ENCODE data around the gene E2F4. TPM values are rescaled to one million over a fixed set of nuclear protein-coding genes. Genes with fewer than 3 reads are reported as not detected.

The E2F4 gene
- total and polyA plus RNA-seq, 2 of the 13 experiments (the other 11 are each of a cell fraction or from before 2014, with no cell fraction given), result 84.8 to 91.2 TPM

DNA sequence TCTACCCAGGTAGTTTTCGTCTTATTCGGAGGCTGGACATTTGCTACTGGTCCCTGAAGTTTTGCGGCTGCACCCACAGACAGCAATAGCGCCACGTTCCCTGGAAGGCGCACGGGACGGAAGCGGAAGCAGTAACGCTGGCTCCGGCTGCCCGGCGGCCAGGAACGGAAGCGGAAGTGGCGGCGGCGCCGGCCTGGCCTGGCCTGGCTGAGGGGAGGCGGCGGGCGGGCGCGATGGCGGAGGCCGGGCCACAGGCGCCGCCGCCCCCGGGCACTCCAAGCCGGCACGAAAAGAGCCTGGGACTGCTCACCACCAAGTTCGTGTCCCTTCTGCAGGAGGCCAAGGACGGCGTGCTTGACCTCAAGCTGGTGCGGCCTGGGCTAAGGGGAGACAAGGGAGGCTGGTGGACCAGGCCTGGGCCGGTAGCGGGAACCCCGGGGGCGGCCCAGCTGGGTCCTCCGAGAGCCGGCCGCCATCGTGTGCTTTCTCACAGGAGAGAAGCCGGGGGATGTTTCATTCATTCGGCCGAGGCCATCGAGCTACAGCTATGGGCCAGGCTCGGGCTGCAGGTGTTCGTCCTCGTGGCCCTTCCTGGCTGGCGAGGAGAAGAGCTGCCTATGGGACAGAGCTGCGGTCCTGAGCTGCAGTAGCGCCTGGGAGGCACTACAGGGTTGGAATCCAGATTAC is at the start of gene E2F4 (continued):
- TF ChIP-seq, protein P1, sequence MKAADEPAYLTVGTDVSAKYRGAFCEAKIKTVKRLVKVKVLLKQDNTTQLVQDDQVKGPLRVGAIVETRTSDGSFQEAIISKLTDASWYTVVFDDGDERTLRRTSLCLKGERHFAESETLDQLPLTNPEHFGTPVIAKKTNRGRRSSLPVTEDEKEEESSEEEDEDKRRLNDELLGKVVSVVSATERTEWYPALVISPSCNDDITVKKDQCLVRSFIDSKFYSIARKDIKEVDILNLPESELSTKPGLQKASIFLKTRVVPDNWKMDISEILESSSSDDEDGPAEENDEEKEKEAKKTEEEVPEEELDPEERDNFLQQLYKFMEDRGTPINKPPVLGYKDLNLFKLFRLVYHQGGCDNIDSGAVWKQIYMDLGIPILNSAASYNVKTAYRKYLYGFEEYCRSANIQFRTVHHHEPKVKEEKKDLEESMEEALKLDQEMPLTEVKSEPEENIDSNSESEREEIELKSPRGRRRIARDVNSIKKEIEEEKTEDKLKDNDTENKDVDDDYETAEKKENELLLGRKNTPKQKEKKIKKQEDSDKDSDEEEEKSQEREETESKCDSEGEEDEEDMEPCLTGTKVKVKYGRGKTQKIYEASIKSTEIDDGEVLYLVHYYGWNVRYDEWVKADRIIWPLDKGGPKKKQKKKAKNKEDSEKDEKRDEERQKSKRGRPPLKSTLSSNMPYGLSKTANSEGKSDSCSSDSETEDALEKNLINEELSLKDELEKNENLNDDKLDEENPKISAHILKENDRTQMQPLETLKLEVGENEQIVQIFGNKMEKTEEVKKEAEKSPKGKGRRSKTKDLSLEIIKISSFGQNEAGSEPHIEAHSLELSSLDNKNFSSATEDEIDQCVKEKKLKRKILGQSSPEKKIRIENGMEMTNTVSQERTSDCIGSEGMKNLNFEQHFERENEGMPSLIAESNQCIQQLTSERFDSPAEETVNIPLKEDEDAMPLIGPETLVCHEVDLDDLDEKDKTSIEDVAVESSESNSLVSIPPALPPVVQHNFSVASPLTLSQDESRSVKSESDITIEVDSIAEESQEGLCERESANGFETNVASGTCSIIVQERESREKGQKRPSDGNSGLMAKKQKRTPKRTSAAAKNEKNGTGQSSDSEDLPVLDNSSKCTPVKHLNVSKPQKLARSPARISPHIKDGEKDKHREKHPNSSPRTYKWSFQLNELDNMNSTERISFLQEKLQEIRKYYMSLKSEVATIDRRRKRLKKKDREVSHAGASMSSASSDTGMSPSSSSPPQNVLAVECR (CRISPR knock-in tag; IDR thresholded peaks at IDR 0.05; ENCODE audit: borderline replicate concordance), result peak; percentile 93
- TF ChIP-seq RBFOX2 (IDR thresholded peaks at IDR 0.05; ENCODE audit: low read depth, low read length), result peak; percentile 95
- no peak for TF ChIP-seq NCOA5 (CRISPR knock-in tag; IDR thresholded peaks at IDR 0.05)
- TF ChIP-seq ZNF530 (CRISPR knock-in tag; IDR thresholded peaks at IDR 0.05; ENCODE audit: low read depth), result no peak
- TF ChIP-seq SALL2 (CRISPR knock-in tag; IDR thresholded peaks at IDR 0.05), result peak; percentile 95
- TF ChIP-seq, protein P2, sequence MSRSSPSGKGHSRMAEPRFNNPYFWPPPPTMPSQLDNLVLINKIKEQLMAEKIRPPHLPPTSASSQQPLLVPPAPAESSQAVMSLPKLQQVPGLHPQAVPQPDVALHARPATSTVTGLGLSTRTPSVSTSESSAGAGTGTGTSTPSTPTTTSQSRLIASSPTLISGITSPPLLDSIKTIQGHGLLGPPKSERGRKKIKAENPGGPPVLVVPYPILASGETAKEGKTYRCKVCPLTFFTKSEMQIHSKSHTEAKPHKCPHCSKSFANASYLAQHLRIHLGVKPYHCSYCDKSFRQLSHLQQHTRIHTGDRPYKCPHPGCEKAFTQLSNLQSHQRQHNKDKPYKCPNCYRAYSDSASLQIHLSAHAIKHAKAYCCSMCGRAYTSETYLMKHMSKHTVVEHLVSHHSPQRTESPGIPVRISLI (CRISPR knock-in tag; IDR thresholded peaks at IDR 0.05; ENCODE audit: borderline replicate concordance), result no peak
- TF ChIP-seq RNF2 (conservative IDR thresholded peaks at IDR 0.05; ENCODE audit: low read depth), result peak; percentile 86
- TF ChIP-seq MED1 (CRISPR knock-in tag; IDR thresholded peaks at IDR 0.05), result peak; percentile 79
- no peak for TF ChIP-seq RFXANK (CRISPR knock-in tag; IDR thresholded peaks at IDR 0.05)
- 0 out of 2 replicates have a peak, but pooled peaks have one; percentile 32 for TF ChIP-seq SMAD3 (CRISPR knock-in tag; IDR thresholded peaks at IDR 0.05)
- peak; percentile 51; the same call in 1 of the 2 replicates for TF ChIP-seq SP4 (CRISPR knock-in tag; IDR thresholded peaks at IDR 0.05)
- TF ChIP-seq, protein P3, sequence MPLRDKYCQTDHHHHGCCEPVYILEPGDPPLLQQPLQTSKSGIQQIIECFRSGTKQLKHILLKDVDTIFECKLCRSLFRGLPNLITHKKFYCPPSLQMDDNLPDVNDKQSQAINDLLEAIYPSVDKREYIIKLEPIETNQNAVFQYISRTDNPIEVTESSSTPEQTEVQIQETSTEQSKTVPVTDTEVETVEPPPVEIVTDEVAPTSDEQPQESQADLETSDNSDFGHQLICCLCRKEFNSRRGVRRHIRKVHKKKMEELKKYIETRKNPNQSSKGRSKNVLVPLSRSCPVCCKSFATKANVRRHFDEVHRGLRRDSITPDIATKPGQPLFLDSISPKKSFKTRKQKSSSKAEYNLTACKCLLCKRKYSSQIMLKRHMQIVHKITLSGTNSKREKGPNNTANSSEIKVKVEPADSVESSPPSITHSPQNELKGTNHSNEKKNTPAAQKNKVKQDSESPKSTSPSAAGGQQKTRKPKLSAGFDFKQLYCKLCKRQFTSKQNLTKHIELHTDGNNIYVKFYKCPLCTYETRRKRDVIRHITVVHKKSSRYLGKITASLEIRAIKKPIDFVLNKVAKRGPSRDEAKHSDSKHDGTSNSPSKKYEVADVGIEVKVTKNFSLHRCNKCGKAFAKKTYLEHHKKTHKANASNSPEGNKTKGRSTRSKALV (CRISPR knock-in tag; IDR thresholded peaks at IDR 0.05), result peak; percentile 83
- peak; percentile 72; the same call in 1 of the 2 replicates for TF ChIP-seq EZH2 (conservative IDR thresholded peaks at IDR 0.05; ENCODE audit: low read depth, low read length)
- peak; percentile 92; the same call in 1 of the 2 replicates for TF ChIP-seq YEATS2 (CRISPR knock-in tag; IDR thresholded peaks at IDR 0.05; ENCODE audit: borderline replicate concordance)
- TF ChIP-seq FOXK1 (CRISPR knock-in tag; IDR thresholded peaks at IDR 0.05; ENCODE audit: borderline replicate concordance, low read depth), result peak; percentile 82
- no peak for TF ChIP-seq ZNF605 (CRISPR knock-in tag; IDR thresholded peaks at IDR 0.05)
- TF ChIP-seq ZNF839 (CRISPR knock-in tag; IDR thresholded peaks at IDR 0.05; ENCODE audit: borderline replicate concordance), result no peak
- peak; percentile 95; the same call in 1 of the 2 replicates for TF ChIP-seq CHCHD3 (CRISPR knock-in tag; IDR thresholded peaks at IDR 0.05)
- no peak for TF ChIP-seq NFYB (CRISPR knock-in tag; IDR thresholded peaks at IDR 0.05)
- TF ChIP-seq RXRA (CRISPR knock-in tag; IDR thresholded peaks at IDR 0.05), result peak; percentile 37
- TF ChIP-seq TMF1 (CRISPR knock-in tag; IDR thresholded peaks at IDR 0.05; ENCODE audit: low read depth), result peak; percentile 85
- no peak for TF ChIP-seq ZNF616 (CRISPR knock-in tag; IDR thresholded peaks at IDR 0.05; ENCODE audit: low read depth)
- TF ChIP-seq DPF2 (CRISPR knock-in tag; IDR thresholded peaks at IDR 0.05; ENCODE audit: borderline replicate concordance, low read depth), result no peak
